ENCODE data around the gene OR10H2. TPM values are rescaled to one million over a fixed set of nuclear protein-coding genes. Genes with fewer than 3 reads are reported as not detected.
A peak's percentile ranks its signal among the peaks of the same experiment; 100 is the strongest.
"Not testable (repeated sequence)": the region's sequence is repeated elsewhere in the genome, so short reads cannot be mapped to it uniquely, and the experiment has no call there.

Gene OR10H2
- not detected in 2 replicates for total RNA-seq (2014; rRNA removed; shearing (Covaris generic))
- polyA plus RNA-seq (2015; cell fraction: cytosol; rRNA removed), result not detected in 2 replicates
- polyA plus RNA-seq (2015; cell fraction: nucleus; rRNA removed), result not detected in 2 replicates

- DNase-seq (ENCODE audit: low read depth), result no peak
These were observed at the start of gene OR10H2 for GRCh38 chr19:15727724-15728123. OR10H2 (plus strand) TSS chr19:15728024; CDS start chr19:15728044, 20 bp downstream.

GRCh38 chr19:15679089-15679488, 48.7 kb upstream of the OR10H2 start:
- no peak for DNase-seq (ENCODE audit: low read depth)

- not testable (repeated sequence) for DNase-seq (ENCODE audit: low read depth)
These were observed 48.0 kb upstream of the OR10H2 start for GRCh38 chr19:15679865-15680264.

GRCh38 chr19:15680478-15681322, 47.1 kb upstream of the OR10H2 start:
- DNase-seq (ENCODE audit: low read depth), result no peak

- DNase-seq (ENCODE audit: low read depth), result no peak
These were observed 44.4 kb upstream of the OR10H2 start for GRCh38 chr19:15683411-15683810.

GRCh38 chr19:15684828-15685227, 43.0 kb upstream of the OR10H2 start:
- DNase-seq (ENCODE audit: low read depth), result no peak

- peak; percentile 21 for DNase-seq (ENCODE audit: low read depth)
These were observed 31.1 kb upstream of the OR10H2 start for GRCh38 chr19:15696654-15697194.

GRCh38 chr19:15701757-15702533, 25.9 kb upstream of the OR10H2 start:
- DNase-seq (ENCODE audit: low read depth), result no peak

GRCh38 chr19:15702534-15702930, 25.3 kb upstream of the OR10H2 start:
- peak; percentile 36 for DNase-seq (ENCODE audit: low read depth)

- DNase-seq (ENCODE audit: low read depth), result no peak
These were observed 13.2 kb upstream of the OR10H2 start for GRCh38 chr19:15714638-15715037.

- no peak for DNase-seq (ENCODE audit: low read depth)
These were observed 12.2 kb upstream of the OR10H2 start for GRCh38 chr19:15715642-15716041.

- DNase-seq (ENCODE audit: low read depth), result no peak
These were observed 10.0 kb upstream of the OR10H2 start for GRCh38 chr19:15717809-15718208.

- no peak for DNase-seq (ENCODE audit: low read depth)
These were observed 6.6 kb upstream of the OR10H2 start for GRCh38 chr19:15721268-15721667.

GRCh38 chr19:15722956-15723355, 4.9 kb upstream of the OR10H2 start:
- no peak for DNase-seq (ENCODE audit: low read depth)

- no peak for DNase-seq (ENCODE audit: low read depth)
These were observed 2.7 kb downstream of the OR10H2 start for GRCh38 chr19:15730538-15730937.

GRCh38 chr19:15732388-15732787, 4.6 kb downstream of the OR10H2 start:
- no peak for DNase-seq (ENCODE audit: low read depth)

GRCh38 chr19:15733895-15734294, 6.1 kb downstream of the OR10H2 start:
- DNase-seq (ENCODE audit: low read depth), result no peak

- no peak for DNase-seq (ENCODE audit: low read depth)
These were observed 9.9 kb downstream of the OR10H2 start, which contains the start of gene OR10H3 for GRCh38 chr19:15737722-15738121. OR10H3 (plus strand) TSS chr19:15737985; CDS start chr19:15741393, 3,408 bp downstream.

- no peak for DNase-seq (ENCODE audit: low read depth)
These were observed 13.0 kb downstream of the OR10H2 start for GRCh38 chr19:15740785-15741184.

GRCh38 chr19:15748239-15748638, 20.4 kb downstream of the OR10H2 start:
- DNase-seq (ENCODE audit: low read depth), result no peak

GRCh38 chr19:15758379-15758778, 30.6 kb downstream of the OR10H2 start:
- DNase-seq (ENCODE audit: low read depth), result no peak

Data from HT1080 (cell line).